NCI-H128 (cell line): ENCODE results near the gene ATF7.
"Not testable (repeated sequence)": the region's sequence is repeated elsewhere in the genome, so short reads cannot be mapped to it uniquely, and the experiment has no call there.

ENCODE experiments used
- DNase-seq: peaks from one replicate; lab custom pipeline; 2025; ENCODE audit not compliant: unreplicated experiment; lab: John Stamatoyannopoulos, UW

The ATF7 gene

GRCh38 chr12:53631721-53632120, 5.5 kb upstream of the ATF7 start:
- DNase-seq = no peak

- DNase-seq = no peak
These were observed 1.7 kb upstream of the ATF7 start for GRCh38 chr12:53627919-53628318.

DNA sequence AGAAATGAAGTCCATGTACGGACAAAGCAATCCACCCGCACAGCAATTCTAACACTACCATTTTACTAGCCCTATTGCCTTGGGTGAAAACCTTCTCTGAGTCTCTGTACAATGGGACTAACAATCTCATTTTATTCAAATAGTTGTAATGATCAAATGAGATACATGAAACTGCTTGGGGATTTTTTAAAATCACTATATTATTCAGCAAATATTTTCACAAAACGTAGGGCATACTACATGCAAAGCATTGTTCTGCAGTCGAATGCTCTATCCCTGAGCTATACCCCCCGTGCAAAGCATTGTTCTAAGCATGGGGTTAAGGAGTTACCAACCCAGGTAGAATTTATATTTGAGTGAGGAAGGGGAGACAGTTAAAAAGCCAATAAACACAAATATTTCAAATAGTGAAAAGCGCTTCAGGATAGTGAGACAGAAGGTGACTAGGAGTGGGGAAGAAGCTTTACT, 554 bp upstream of the ATF7 start:
- DNase-seq = no peak

DNA sequence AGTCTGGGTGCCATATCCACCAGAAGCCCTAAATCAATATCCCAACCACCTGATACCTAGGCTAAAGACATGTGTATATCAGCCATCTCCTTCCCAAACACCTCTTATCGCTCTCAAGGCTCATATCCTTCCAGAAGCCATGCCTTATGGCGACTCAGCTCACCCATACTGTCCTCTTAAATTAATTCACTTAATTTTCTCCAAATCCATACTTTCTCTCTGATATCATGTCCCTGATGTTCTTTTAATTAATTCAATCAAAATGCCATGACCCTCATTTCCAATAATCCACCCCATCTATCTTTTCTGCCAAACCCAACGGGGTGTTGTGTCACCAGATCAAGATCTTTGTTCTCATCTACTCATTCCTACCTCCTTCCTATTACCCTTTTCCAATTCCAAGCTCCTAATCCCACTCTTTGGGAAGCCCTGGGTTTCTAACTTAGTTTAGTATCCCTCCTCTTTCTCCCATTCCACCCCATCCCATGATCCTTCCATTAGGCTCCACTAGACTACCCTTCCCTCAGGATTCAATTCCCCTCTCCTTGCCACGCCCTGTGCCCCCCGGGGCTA, 723 bp downstream of the ATF7 start:
- no peak for DNase-seq

GRCh38 chr12:53624956-53625355, 1.2 kb downstream of the ATF7 start:
- no peak for DNase-seq

GRCh38 chr12:53624458-53624857, 1.7 kb downstream of the ATF7 start:
- no peak for DNase-seq

DNA sequence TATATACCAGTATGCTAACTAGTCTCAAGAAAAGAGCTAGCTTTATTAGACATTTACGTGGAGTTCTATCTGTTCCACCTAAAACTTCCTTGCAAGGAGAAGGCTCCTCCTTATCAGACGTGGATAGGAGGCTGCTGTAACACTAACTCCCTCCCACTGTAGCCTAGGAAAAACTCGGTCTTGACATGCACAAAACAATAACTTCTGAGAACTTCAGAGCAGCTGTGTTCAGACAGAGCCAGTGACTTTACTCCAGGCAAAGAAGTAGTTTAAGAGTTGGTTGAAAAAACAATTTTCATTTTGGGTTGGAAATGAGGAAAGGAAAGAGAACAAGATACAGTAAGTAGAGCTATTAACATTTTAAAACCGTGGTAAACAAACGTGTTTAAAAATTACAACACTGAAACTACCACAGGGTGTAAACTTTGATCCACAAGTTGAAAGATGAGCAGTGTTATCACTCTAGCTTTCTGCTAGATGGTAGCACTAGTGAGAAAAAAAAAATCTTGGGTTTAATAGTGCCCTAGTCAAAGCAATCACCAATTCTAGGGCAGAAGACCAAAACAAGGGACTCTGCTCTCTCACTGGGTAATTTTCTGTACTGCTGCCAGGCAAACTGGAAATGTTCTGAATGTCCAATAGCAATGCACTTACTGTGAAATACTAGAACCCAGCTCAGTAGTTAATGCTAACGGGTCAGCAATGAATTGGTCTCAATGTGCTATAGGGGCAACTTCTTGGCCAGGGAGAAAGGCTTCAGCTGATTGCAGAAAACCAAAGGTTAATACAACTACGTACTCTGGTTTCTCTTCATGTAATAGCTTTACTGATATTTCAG, 2.4 kb downstream of the ATF7 start:
- DNase-seq = no peak

- no peak for DNase-seq
These were observed 3.5 kb downstream of the ATF7 start for GRCh38 chr12:53622724-53623123.

GRCh38 chr12:53618275-53618674, 7.9 kb downstream of the ATF7 start:
- no peak for DNase-seq

GRCh38 chr12:53617700-53618099, 8.5 kb downstream of the ATF7 start:
- DNase-seq = no peak

- no peak for DNase-seq
These were observed 9.2 kb downstream of the ATF7 start for GRCh38 chr12:53616950-53617349.

GRCh38 chr12:53613821-53614220, 12.4 kb downstream of the ATF7 start:
- DNase-seq = no peak

GRCh38 chr12:53612978-53613377, 13.2 kb downstream of the ATF7 start:
- no peak for DNase-seq

DNA sequence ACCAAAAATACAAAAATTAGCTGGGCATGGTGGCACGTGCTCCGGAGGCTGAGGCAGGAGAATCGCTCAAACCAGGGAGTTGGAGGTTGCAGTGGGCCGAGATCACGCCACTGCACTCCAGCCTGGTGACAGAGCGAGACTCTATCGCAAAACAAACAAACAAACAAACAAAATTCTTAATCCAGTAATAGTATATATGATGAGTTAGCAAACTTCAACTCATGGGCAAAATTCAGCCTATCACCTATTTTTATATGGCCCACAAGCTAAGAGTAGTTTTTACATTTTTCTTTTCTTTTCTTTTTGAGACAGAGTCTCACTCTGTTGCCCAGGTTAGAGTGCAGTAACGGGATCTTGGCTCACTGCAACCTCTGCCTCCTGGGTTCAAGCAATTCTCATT, 14.9 kb downstream of the ATF7 start:
- DNase-seq = no peak

GRCh38 chr12:53606688-53607087, 19.5 kb downstream of the ATF7 start:
- DNase-seq = not testable (repeated sequence)

DNA sequence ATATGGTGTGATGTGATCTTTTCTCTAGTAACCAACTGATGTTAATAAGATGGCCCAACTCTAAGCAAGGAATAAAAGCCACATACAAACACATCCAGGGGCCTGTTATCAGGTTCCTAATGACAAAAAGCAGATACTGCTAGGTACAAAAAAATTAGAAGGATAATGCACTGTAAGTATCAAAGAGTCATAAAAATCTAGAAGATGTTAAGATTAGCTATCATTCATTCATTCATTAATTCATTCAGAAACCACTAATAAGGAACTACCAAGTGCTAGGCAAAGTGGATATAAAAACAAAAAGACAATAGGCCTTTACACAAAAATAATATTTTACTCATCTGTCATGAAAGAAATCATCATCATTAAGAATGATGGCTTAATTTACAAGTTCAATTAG, 21.6 kb downstream of the ATF7 start:
- DNase-seq = no peak

DNA sequence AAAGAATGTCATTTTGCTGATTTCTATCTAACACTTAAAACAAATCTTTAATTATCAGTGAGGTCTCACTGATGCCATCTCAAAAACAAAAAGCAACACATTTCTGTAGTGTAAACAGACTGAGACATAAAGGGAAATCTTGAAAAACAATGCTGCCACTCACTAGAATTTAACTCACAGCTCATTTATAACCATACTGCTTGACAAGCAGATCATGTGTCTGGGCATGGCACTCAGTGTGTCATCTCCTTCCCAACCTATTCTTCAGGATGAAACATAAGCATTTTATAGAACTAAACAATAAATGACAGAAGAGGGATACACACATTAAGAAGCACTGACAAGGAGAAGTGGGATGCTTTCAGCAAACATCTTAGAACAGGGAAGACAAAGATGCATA, 22.4 kb downstream of the ATF7 start:
- DNase-seq = no peak

- no peak for DNase-seq
These were observed 23.0 kb downstream of the ATF7 start for GRCh38 chr12:53603196-53603595.

DNA sequence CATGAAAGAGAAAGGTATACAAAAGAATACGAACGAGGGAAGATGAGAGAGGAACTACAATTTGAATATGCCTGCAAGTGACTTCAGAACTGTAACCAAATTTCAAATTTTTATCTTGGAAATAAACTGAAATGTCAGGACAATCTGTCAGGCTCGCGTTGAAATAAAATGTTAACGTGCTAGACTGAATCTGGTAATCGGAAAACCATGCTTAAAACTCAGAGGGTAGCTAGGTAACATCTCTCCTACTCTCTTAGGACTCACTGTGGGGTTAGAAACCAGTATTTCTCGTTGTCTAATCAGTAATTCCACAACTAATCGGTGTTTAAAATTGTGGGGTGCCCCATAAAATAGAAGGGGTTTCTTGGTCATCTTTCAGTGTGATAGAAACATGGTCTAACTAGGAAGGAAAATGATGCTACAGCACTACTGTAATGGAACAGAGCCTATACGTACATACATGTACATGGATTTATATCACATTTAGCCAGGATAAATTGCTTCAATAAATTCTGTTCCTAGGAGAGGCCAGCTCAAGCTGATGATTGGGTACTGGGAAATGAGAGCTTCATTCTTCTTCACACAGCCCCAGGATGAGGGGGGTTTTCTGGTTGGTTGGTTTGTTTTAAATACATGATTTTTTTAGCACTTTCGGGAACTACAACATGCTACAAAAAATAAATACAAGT, 23.9 kb downstream of the ATF7 start:
- DNase-seq = no peak

GRCh38 chr12:53601296-53601847, 24.8 kb downstream of the ATF7 start:
- DNase-seq = no peak

GRCh38 chr12:53600490-53601295, 25.5 kb downstream of the ATF7 start:
- no peak for DNase-seq
